Measurements from ENCODE around the gene LINGO3. TPM values are rescaled to one million over a fixed set of nuclear protein-coding genes. Genes with fewer than 3 reads are reported as not detected.
"Not testable (repeated sequence)": the region's sequence is repeated elsewhere in the genome, so short reads cannot be mapped to it uniquely, and the experiment has no call there.

LINGO3 gene
- total RNA-seq = not detected
- long read RNA-seq = 0 reads

- DNase-seq (no peak), ATAC-seq (ENCODE audit: poor library complexity) (no peak)
- intact Hi-C loops (cut with DNase I) = no loop called here
Measured at GRCh38 chr19:2308114-2308556, at the start of gene LINGO3. Gene LINGO3 (minus strand): TSS chr19:2308154. CDS start chr19:2291776, 16,378 bp downstream.

- intact Hi-C loops (cut with DNase I) = no loop called here
- DNase-seq = no peak
- no peak for ATAC-seq (ENCODE audit: poor library complexity)
Measured at GRCh38 chr19:2356036-2356646, 48.2 kb upstream of the LINGO3 start.

- DNase-seq (no peak), ATAC-seq (ENCODE audit: poor library complexity) (no peak)
- intact Hi-C loops (cut with DNase I) = no loop called here
Measured at GRCh38 chr19:2355168-2356035, 47.4 kb upstream of the LINGO3 start.

GRCh38 chr19:2354670-2355069, 46.7 kb upstream of the LINGO3 start:
- ATAC-seq (ENCODE audit: poor library complexity) (no peak), DNase-seq (no peak)
- intact Hi-C loops (cut with DNase I) = no loop called here

GRCh38 chr19:2353887-2354592, 46.1 kb upstream of the LINGO3 start:
- intact Hi-C loops (cut with DNase I) = no loop called here
- no peak for ATAC-seq (ENCODE audit: poor library complexity)
- DNase-seq = no peak

- ATAC-seq (ENCODE audit: poor library complexity) = peak; percentile 18
- intact Hi-C loops (cut with DNase I) = no loop called here
- DNase-seq = no peak
Measured at GRCh38 chr19:2353159-2353886, 45.4 kb upstream of the LINGO3 start.

GRCh38 chr19:2352121-2352520, 44.2 kb upstream of the LINGO3 start:
- DNase-seq (no peak), ATAC-seq (ENCODE audit: poor library complexity) (no peak)
- intact Hi-C loops (cut with DNase I) = no loop called here

- ATAC-seq (ENCODE audit: poor library complexity) = no peak
- intact Hi-C loops (cut with DNase I) = no loop called here
- DNase-seq = no peak
Measured at GRCh38 chr19:2351591-2351990, 43.6 kb upstream of the LINGO3 start.

GRCh38 chr19:2350656-2351055, 42.7 kb upstream of the LINGO3 start:
- DNase-seq (no peak), ATAC-seq (ENCODE audit: poor library complexity) (no peak)
- intact Hi-C loops (cut with DNase I) = no loop called here

GRCh38 chr19:2349818-2350217, 41.9 kb upstream of the LINGO3 start:
- DNase-seq; ATAC-seq (ENCODE audit: poor library complexity); intact Hi-C loops (cut with DNase I): not testable (repeated sequence)

- intact Hi-C loops (cut with DNase I) = no loop called here
- DNase-seq (peak; percentile 69), ATAC-seq (ENCODE audit: poor library complexity) (peak; percentile 61)
Measured at GRCh38 chr19:2345794-2346663, 38.1 kb upstream of the LINGO3 start.

GRCh38 chr19:2345076-2345475, 37.1 kb upstream of the LINGO3 start:
- no peak for ATAC-seq (ENCODE audit: poor library complexity)
- DNase-seq = peak; percentile 20
- intact Hi-C loops (cut with DNase I) = no loop called here

GRCh38 chr19:2344381-2344870, 36.5 kb upstream of the LINGO3 start:
- no peak for DNase-seq
- ATAC-seq (ENCODE audit: poor library complexity) = no peak
- intact Hi-C loops (cut with DNase I) = no loop called here

- DNase-seq = no peak
- intact Hi-C loops (cut with DNase I) = no loop called here
- ATAC-seq (ENCODE audit: poor library complexity) = no peak
Measured at GRCh38 chr19:2343289-2343982, 35.5 kb upstream of the LINGO3 start.

- intact Hi-C loops (cut with DNase I) = no loop called here
- ATAC-seq (ENCODE audit: poor library complexity) (no peak), DNase-seq (no peak)
Measured at GRCh38 chr19:2342656-2343288, 34.8 kb upstream of the LINGO3 start.

GRCh38 chr19:2341982-2342381, 34.0 kb upstream of the LINGO3 start:
- DNase-seq (no peak), ATAC-seq (ENCODE audit: poor library complexity) (no peak)
- intact Hi-C loops (cut with DNase I) = no loop called here

- ATAC-seq (ENCODE audit: poor library complexity) (no peak), DNase-seq (no peak)
- intact Hi-C loops (cut with DNase I) = no loop called here
Measured at GRCh38 chr19:2341244-2341751, 33.3 kb upstream of the LINGO3 start.
